Measurements from ENCODE around the gene ZNF516.

The ZNF516 gene

GRCh38 chr18:76378526-76379215 is 116.4 kb downstream of the ZNF516 start:
- DNase-seq, result no peak

GRCh38 chr18:76377359-76377756 is 117.7 kb downstream of the ZNF516 start:
- DNase-seq, result no peak

GRCh38 chr18:76376668-76377358 is 118.2 kb downstream of the ZNF516 start:
- DNase-seq, result peak; percentile 43

GRCh38 chr18:76376225-76376624 is 118.8 kb downstream of the ZNF516 start:
- no peak for DNase-seq

DNA sequence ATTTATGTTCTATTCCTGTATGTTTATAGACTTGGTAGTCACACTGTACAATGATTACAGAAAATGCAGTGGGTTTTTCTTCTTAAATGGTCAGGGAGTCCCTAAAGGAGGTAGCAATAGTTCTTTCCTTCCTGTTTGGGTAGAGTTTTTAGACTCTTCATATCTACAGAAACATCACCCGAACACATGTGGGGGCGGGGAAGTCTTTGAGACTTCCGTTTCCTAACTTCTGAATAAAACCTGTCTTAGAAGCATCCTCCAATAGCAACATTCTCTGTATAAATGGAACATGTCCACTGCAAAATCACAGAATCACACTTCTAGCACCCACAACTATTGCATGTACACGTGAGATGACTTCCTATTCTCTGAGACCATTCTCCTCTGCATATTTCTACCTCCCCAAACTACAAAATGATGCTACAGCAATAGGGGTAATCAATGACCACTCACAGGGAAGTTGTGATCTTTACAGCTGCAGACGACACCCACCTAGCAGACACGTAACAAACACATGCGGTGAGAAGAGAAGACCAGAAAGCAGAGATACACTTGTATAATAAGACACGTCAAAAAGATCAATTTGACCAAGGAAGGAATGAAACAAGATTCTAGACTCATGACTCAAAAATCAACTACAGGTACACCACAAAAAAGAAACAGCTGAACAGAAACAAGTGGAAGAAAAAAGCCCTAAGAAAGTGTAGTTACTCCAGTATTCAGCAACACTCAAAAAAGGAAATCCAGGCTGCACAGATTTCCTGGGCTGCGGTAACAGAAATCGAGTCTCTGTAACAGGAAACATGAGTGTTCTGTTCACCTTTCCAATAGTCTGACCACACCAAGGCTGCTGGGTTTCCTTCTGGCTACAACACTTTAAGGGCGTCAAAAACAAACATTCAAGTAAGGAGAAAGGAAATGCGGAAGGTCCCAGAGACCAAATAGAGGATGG is 120.4 kb downstream of the ZNF516 start:
- DNase-seq, result peak; percentile 40

DNA sequence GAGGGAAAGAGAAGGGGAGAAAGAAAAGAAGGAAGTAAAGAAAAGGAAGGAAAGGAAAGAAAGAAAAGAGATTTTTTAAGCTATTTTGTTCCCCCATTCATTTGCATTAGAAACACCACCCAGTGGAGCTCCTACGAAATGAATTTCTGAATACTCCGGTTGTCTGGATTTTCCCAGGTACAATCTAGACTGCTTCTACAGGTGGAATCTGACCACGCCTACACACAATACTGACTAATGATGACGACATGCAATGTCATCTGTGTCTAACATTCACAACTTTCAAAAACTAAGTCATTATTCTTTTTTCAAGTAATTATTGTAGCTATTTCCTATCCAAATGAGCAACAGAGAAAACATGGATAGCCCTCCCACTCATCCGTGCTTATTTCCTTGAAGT is 121.7 kb downstream of the ZNF516 start:
- DNase-seq, result no peak

DNA sequence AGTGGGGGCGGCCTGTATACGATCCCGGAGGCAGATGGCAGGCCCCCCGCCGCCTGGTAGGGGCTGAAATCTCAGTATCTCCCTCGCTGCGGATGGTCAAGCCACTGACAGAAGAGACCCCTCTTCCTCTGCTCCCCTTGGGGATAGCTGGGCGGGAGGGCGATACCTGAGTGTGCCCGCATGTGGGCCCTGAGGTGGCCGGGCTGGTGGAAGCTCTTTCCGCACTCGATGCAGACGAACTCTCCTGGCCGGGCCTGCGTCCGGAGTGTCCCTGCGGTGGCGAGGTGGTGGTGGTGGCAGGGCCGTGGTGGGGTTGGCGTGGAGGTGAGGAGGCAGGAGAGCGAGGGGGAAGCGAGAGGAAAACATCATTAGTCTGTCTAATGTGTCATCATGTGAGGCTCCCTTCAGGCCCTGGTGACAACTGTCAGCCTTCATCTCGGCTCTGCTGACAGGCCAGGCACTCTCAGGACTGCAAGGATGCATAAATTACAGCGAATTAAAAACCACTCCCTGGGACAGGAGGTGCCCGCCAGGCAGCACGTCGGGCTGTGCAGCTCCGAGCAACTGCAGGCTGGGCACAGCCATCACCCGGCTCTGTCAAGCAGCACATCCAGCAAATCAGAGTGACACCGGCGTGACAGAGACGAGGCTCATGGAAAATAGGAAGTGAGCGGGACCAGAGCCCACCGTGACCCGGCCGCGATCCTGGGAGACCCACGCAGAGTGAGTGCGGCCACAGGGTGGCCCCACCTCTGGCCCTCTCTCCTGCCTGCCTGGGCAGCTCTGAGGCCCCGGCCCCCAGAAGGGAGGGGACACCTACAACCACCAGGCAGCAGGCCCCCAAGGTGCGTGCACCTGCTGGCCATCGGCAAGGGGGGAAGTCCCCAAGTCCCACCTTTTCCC is 123.5 kb downstream of the ZNF516 start:
- DNase-seq, result no peak

- no peak for DNase-seq
Measured at GRCh38 chr18:76370686-76371085, 124.4 kb downstream of the ZNF516 start.

DNA sequence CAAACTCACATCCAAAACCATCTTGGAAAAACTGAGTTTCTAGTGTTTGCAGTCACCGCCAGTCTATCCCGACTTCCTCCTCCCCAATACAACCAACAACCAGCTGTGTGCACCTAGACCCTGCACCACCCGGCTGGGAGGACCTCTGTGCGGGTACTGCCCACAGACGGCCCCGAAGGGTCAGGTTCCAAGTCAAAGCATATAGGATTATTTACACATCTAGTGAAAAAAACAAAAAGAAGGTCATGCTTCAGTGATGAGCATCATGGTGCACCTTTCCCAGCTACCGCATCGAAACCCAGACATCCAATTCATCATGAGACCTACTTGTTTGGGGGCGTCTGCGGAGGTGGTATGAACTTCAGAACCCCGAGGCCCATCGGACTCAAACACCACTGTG is 124.8 kb downstream of the ZNF516 start:
- no peak for DNase-seq

DNA sequence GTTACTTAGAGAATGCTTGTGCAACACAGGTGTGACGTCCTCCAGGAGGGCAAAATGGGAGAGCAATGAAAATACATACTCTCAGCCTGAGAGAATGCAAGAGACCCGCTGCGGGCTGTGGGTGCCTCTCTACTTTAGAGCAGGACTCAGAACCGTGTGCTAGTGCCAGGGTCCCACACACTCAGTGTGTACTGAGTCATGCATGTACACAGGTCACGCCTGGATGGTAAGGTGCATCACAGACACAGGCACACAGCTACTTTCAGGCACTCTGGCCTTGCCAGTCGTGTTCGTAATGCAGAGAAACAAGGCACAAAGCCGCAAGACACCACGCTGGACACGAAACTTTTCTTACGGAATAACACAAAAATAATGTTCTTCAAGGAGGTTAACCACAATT is 125.3 kb downstream of the ZNF516 start:
- no peak for DNase-seq

GRCh38 chr18:76368976-76369375 is 126.1 kb downstream of the ZNF516 start:
- DNase-seq, result no peak

DNA sequence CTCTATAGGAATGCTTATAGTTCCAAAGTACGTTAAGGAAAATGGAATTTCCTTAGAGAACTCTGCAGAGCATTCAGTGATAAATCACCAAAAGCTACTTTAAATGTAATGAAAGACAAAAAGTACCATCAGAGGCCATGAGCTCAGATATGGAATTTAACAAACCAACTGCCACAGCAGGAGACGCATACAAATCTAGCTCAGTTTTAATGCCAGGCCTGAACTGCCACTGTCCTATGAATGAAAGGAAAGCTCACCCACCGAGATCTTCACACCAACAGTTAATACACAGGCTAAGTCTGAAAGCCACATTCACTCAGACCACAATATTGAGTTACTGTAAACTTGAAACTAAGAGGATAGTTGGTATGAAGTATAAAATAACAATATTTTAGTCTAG is 126.8 kb downstream of the ZNF516 start:
- no peak for DNase-seq

- DNase-seq, result no peak
Measured at GRCh38 chr18:76367168-76368125, 127.6 kb downstream of the ZNF516 start.

DNA sequence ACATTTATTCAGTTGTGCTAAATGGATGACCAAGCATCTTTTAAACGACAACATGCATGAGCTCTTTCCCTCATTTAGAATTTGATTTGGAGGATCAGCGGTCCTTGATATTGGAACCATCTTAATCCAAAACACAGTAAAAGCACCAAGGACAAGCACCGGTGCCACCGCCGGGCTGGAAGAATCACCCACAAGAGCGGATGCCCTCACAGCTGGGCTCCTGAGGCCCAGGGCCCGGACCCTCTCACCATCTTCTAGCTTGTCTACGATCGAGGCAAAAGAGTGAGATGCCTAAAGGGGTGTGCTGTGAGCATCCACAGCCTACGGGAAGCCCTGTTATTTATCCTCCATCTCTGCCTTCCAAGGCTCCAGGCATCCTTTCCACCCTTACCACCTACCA is 129.5 kb downstream of the ZNF516 start:
- no peak for DNase-seq

DNA sequence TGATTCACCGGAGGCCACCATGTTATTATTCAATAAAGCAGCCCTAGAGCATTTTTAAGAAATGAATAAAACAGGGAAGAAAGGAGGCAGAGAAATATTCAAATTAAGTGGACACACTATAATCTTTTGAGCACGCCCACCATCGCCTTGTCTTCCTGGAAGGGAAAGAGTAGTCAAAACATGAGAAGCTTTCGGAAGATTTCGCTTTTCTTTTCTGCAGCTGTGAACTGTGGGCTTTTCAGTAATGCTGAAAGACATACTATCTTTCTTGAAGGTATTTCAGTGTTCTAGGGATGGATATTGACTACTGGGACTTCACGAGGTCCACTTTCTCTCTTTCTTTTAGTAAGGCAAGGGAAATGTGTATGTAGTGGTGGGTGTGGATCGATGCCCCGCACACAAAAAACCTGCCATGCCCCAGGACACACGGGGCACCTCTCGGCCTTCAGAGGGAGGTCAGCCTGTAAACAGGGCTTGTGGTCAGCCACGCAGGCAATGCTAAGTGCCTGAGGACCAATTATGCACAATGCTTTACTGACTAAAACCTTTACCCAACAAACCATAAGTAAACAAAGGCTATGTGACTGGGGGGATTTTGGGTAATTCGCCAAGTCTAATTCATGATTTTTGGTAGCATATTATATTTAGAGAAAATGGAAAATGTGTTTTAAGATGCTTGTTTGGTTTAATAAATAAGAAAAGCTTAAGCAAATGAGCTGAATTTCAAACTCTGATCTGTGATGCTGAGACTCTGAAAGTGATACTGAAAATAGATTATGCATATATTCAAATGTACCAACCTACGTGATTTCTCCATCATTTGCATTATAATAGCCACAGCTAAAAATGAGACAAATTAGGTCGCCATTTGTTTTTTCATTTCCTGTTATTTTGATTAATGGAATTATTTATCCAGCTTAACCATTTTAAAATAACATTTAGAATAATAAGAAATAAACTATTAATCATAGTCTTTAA is 130.5 kb downstream of the ZNF516 start:
- peak; percentile 31 for DNase-seq

DNA sequence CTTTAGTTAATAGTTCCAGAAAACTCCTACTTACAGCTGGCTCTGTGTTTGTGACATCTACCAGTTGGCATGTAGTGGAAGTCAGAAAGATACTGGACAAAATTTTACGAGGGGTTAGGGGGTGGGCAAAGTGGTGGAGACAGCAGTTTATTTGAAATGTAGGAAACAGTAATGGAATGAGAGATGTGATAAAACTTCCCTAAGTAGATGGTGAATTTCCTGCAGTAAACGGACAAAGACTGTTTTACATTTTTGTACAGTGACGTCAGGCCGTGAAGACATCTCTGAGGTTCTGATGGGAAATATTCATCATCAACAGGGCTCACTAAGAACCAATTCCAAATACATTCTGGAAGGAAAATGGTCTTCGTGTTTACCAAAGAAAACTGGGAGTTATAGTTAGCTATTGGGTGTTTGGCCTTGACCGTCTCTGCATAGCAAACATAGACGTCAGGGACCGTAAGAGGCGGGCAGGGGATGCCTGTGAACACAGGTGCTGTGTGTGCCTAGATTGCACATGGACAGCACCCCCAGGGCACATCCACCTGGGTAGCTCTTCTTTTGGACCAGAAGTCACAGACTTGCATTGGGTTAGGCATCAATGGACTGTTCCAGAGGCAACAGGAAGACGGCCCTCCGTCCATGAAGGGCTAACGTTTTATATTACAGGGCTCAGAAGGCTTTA is 131.5 kb downstream of the ZNF516 start:
- DNase-seq, result no peak

- DNase-seq, result no peak
Measured at GRCh38 chr18:76362676-76363075, 132.4 kb downstream of the ZNF516 start.

- DNase-seq, result no peak
Measured at GRCh38 chr18:76361219-76361618, 133.8 kb downstream of the ZNF516 start.

- no peak for DNase-seq
Measured at GRCh38 chr18:76359909-76360308, 135.1 kb downstream of the ZNF516 start.
